ENCODE results near the gene LRRD1.
"Not testable (repeated sequence)": the region's sequence is repeated elsewhere in the genome, so short reads cannot be mapped to it uniquely, and the experiment has no call there.

Gene LRRD1

DNA sequence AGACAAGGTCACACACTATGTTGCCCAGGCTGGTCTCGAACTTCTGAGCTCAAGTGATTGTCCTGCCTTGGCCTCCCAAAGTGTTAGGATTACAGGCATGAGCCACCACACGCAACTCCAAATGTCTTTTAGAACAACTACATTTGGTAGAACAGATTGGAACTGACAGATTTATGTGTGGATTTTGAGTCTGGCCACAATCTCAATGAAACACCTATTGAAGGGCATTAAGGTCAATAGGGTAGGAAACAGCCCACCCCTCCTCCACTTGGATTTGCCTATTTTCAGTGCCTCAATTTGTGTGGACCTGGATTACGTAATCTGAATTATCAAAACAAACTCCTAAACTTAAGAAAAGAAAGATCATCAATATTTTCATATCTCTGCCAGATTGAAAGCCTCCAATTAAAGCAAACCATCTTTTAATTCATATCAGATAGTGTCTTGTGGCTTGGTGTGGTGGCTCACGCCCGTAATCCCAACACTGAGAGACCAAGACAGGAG lies 29.2 kb downstream of the LRRD1 start:
- in situ Hi-C loops (cut with HindIII; ENCODE audit: low pct_ligation_motif_present, low pct_unique_long_range_greater_than_20kb, low sequenced_read_pairs): no loop called here
- DNase-seq: no peak

DNA sequence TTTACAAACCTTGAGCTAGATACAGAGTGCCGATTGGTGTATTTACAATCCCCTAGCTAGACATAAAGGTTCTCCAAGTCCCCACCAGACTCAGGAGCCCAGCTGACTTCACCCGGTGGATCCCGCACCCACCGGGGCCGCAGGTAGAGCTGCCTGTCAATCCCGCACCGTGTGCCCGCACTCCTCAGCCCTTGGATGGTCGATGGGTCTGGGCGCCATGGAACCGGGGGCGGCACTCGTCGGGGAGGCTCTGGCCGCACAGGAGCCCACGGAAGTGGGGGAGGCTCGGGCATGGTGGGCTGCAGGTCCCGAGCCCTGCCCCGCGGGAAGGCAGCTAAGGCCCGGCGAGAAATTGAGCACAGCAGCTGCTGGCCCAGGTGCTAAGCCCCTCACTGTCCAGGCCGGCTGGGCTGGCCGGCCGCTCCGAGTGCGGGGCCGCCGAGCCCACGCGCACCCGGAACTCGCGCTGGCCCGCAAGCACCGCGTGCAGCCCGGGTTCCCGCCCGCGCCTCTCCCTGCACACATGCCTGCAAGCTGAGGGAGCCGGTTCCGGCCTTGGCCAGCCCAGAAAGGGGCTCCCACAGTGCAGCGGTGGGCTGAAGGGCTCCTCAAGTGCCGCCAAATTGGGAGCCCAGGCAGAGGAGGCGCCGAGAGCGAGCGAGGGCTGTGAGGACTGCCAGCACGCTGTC lies 35.6 kb downstream of the LRRD1 start:
- DNase-seq; in situ Hi-C loops (cut with HindIII; ENCODE audit: low pct_ligation_motif_present, low pct_unique_long_range_greater_than_20kb, low sequenced_read_pairs): not testable (repeated sequence)

DNA sequence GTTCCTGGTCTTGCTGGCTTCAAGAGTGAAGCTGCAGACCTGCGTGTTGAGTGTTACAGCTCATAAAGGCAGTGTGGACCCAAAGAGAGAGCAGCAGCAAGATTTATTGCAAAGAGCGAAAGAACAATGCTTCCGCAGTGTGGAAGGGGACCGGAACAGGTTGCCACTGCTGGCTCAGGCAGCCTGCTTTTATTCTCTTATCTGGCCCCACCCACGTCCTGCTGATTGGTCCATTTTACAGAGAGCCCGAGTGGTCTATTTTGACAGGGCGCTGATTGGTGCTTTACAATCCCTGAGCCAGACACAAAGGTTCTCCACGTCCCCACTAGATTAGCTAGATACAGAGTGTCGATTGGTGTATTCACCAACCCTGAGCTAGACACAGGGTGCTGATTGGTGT lies 36.2 kb downstream of the LRRD1 start:
- in situ Hi-C loops (cut with HindIII; ENCODE audit: low pct_ligation_motif_present, low pct_unique_long_range_greater_than_20kb, low sequenced_read_pairs); DNase-seq: not testable (repeated sequence)

DNA sequence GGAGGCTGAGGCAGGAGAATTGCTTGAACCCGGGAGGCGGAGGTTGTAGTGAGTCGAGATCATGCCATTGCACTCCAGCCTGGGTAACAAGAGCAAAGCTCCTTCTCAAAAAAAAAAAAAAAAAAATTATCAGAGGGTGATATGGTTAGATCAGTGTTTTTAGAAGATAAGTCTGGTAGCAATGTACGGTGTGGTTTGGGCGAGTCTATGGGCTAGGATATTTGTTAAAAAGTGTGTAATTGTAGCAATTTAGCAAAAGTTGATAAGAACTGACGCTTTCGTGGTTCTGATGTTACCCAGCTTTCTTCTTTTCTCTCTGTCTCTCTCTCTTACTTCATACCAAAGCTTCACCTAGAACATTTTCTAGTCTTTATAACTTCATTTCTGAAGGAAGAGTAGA lies 37.8 kb downstream of the LRRD1 start:
- in situ Hi-C loops (cut with HindIII; ENCODE audit: low pct_ligation_motif_present, low pct_unique_long_range_greater_than_20kb, low sequenced_read_pairs): no loop called here
- no peak for DNase-seq

DNA sequence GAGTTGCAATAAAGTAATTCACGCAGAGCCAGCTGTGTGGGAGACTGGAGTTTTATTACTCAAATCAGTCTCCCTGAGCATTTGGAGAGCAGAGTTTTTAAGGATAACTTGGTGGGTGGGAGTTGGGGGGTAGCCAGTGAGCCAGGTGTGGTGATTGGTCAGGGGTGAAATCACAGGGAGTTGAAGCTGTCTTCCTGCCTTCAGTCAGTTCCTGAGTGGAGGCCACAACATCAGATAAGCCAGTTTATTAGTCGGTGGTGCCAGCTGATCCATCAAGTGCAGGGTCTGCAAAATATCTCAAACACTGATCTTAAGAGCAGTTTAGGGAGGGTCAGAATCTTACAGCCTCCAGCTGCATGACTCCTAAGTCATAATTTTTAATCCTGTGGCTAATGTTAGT lies 41.4 kb downstream of the LRRD1 start:
- in situ Hi-C loops (cut with HindIII; ENCODE audit: low pct_ligation_motif_present, low pct_unique_long_range_greater_than_20kb, low sequenced_read_pairs): no loop called here
- DNase-seq: no peak

DNA sequence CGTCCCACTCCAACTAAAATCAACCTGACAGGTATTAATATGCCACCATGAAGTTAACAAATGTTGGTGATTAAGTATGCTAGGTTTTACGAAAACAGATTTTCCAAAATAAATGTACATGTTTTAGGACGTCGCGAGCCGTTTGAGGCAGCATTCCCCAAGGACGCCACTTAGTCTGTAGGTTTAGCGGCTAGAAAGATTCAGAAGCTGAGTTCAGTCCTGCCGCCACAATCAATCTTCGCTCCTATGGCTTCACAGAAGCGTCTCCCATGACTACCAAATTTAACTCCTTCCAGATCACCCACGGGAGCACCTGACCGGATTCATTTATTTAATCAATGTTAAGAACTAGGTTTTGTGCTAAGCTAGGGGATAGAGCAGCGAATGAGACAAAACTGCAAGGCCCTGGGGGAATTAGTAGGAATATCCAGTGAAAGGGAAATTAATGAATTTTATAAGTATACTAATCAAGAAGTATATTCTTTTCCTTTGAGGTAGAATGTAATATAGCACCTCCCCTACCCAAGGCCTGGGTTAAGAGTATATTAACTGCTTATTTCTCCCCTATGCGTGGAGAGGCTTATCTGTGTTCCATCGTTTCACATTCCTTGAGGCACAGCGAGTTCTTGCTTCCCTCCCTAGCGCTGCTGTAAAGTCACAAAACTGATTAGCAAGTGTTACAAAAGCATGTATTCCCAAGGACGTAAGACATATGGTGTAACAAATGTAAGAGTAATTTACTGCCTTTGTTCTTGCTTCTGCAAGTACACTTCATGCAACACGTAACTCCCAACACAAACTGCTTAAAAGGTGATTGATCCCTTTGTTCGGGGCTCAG lies 43.7 kb downstream of the LRRD1 start:
- peak; percentile 44 for DNase-seq
- in situ Hi-C loops (cut with HindIII; ENCODE audit: low pct_ligation_motif_present, low pct_unique_long_range_greater_than_20kb, low sequenced_read_pairs): no loop called here

DNA sequence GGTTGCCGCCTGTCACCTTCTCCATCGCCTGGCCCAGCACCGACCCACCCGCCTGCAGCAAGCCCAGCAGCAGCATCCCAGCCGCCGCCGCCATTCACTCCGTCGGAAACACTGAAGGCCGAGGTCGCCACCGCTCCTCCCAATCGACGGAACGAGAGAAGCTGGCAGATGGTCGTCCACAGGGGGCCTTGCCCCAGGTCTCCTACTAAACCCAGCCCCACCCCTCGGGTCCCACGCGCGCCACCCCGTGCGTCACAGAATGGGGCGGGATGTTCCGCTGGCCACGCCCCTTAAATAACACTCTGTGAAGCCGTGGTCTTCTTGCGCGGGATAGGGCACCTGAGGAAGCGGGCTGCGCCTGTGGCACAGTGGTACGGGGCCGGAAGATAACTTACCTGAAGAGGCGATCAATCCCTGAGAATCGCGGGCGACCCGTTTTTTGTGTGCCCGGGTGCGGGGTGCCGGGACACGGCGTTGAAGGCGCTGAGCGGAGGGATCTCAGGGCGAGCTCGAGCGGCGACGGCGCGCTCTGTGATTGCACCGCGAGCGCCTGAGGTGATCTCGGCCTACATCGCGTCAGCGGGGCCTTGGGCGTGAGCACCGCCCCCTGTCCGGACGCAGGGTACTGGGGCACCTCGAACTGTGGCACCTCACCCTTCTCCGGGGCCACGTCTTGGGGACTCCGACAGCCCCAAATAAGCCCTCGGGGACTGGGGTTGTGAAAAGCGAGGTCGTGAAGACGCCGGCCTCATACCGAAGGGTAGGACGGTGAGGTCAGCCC lies 44.5 kb downstream of the LRRD1 start, which contains the start of gene CYP51A1:
Gene CYP51A1 (minus strand): TSS at position 207 of the 781 bp plus-strand sequence. CDS start 113 bp downstream, at position 94.
- in situ Hi-C loops (cut with HindIII; ENCODE audit: low pct_ligation_motif_present, low pct_unique_long_range_greater_than_20kb, low sequenced_read_pairs): no loop called here
- peak; percentile 96 for DNase-seq

DNA sequence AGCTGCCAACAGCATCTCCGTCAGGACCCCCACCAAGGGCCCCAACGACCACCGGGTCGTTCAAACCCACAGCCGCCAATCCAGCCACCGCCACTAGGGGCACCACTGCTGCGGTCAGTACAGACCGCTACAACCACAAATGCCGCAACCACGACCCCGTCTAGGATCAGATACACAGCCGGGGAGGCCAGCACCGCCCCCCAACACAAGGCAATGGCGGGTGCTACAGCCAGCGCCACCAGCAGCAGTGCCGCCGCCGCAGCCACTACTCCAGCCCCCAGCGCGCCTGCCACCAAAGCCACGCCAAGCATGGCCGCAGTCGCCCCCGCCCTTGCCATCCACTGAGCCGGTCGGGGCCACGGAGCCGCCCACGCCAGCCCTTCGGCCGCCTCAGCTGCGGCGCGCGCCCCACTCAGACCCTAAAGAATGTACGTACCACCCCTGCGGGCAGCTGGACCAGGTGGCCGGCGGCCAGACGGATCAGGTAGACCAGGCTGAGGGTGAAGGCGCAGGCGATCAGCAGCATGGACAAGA lies 45.1 kb downstream of the LRRD1 start:
- DNase-seq: peak; percentile 65
- in situ Hi-C loops (cut with HindIII; ENCODE audit: low pct_ligation_motif_present, low pct_unique_long_range_greater_than_20kb, low sequenced_read_pairs): no loop called here

DNA sequence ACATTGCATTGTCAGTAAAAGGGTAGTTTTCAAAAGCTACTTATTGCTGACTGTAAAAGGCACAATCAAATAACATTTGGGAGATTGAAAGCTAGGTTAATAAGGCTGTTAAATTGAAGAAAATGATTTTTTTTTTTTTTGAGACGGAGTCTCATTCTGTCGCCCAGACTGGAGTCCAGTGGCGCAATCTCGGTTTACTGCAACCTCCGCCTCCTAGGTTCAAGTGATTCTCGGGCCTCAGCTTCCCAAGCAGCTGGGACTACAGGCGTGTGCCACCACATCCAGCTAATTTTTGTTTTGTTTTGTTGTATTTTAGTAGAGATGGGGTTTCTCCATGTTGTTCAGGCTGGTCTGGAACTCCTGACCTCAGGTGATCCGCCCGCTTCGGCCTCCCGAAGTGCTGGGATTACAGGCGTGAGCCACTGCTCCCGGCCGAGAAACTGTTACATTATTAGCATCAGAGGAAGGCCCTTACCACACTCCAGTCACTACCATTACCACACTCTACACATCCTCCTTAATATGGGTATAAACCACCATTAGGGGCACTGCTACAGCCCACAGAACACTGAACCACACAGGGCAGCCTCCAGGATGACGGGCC lies 45.7 kb downstream of the LRRD1 start:
- DNase-seq: no peak
- in situ Hi-C loops (cut with HindIII; ENCODE audit: low pct_ligation_motif_present, low pct_unique_long_range_greater_than_20kb, low sequenced_read_pairs): no loop called here

DNA sequence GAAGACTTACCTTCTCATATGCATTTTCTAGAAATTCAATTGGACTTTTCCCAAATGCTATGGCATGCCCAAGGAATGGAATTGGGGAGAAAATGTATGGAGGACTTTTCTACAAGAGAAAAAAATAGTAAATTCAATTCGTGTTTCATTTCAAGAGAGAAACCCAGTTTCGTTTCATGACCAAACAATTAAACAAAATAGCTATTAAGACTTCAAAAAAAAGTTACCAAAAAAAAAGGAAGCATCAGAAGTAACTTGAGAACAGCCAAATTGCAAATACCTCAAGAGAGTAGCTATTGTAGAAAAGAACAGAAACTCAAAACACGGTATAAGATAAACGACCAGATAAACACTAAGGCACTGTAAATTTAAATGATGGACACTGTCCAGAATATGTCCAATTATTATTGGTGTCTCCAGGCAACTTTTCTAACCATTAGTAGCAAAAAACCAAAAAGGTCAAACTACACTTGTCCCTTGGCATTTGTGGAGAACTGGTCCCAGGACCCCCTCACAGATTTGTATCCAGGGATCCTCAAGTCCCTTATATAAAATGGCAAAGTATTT lies 47.1 kb downstream of the LRRD1 start:
- in situ Hi-C loops (cut with HindIII; ENCODE audit: low pct_ligation_motif_present, low pct_unique_long_range_greater_than_20kb, low sequenced_read_pairs): no loop called here
- no peak for DNase-seq

DNA sequence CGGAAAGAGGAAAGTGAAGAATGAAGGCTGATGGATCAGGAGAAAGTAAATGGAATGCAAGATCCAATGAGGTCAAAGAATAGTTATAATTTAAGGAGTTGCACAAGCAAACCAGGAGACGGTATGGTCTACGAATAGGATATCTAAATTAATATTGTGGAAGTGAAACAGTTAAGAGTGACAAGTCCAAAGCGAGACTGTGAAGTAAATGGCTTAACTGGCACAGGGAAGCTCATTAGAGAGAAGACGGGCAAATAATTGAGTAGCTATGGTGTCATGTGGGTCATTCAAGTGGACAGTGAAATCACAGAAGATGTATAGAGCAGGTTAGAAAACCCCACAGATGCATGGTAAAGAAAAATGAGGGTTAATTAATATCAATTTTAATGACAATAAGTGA lies 47.8 kb downstream of the LRRD1 start:
- DNase-seq: no peak
- in situ Hi-C loops (cut with HindIII; ENCODE audit: low pct_ligation_motif_present, low pct_unique_long_range_greater_than_20kb, low sequenced_read_pairs): no loop called here

DNA sequence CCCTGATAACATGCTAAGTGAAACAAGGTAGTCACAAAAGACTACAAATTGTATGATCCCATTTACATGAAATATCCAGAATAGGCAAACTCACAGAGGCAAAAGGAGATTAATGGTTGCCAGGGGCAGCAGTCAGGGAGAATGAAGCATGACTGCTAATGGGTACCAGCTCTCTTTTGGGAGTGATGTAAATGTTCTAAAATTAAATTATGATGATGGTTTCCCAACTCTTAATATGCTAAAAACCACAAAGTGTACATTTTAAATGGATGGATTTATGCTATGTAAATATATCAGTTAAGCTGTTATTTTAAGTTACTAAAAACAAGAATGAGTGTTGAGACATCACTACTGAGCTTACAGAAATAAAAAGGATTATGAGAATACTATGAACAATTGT lies 57.3 kb downstream of the LRRD1 start:
- in situ Hi-C loops (cut with HindIII; ENCODE audit: low pct_ligation_motif_present, low pct_unique_long_range_greater_than_20kb, low sequenced_read_pairs): no loop called here
- DNase-seq: no peak

DNA sequence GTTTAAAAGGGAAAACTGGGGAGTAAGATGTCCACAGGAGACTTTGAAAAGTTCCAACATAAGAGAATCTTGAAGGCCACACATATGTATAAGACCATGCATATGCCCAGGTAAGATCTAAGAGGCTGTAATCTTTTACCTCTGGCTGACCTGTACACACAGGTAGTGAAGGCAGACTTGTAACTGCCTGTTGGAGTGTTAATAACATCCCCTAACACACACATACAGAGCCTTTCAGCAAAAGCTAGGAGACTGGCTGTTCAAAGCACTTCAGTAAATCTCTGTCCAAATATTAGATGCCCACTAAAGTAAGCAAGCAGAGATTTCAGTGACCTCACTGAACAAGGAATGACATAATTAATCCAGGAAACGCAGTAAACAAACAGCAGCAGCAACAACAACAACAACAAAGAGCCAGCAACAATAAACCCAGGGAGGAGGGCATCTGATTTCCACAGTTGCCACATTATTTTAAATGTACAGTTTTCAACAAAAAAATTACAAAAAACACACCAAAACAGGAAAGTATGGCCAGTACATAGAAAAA lies 59.7 kb downstream of the LRRD1 start:
- no peak for DNase-seq
- in situ Hi-C loops (cut with HindIII; ENCODE audit: low pct_ligation_motif_present, low pct_unique_long_range_greater_than_20kb, low sequenced_read_pairs): no loop called here

DNA sequence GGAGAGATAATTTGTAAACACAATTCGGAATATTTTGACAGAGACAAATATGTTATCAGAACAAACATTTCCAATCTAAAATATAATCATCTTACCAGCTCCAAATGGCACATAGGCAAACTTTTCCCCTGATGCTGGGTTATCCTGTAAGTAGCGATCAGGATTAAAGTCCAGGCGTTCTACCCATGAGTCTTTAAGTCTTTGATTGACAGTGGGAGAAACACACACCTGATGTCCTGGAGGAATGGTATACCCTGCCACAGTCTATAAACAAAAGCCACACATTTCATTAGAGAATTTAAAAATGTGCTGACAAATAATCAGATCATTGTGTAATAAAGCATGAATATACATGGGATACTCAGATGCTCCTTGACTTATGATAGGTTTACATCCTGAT lies 62.0 kb downstream of the LRRD1 start:
- no peak for DNase-seq
- in situ Hi-C loops (cut with HindIII; ENCODE audit: low pct_ligation_motif_present, low pct_unique_long_range_greater_than_20kb, low sequenced_read_pairs): no loop called here

DNA sequence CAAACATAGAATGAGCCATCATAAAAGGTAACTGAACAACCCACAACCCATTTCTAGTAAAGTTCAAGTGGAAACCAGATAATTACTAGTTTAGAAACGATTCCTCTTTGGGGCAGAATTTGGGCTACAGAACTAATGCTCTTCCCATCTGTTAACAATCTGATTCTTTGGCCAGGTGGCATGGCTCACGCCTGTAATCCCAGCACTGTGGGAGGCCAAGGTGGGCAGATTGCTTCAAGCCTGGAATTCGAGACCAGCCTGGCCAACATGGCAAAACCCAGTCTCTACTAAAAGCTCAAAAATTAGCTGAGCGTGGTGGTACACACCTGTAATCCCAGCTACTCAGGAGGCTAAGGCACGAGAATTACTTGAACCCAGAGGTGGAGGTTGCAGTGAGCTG lies 63.1 kb downstream of the LRRD1 start:
- in situ Hi-C loops (cut with HindIII; ENCODE audit: low pct_ligation_motif_present, low pct_unique_long_range_greater_than_20kb, low sequenced_read_pairs): no loop called here
- DNase-seq: no peak

DNA sequence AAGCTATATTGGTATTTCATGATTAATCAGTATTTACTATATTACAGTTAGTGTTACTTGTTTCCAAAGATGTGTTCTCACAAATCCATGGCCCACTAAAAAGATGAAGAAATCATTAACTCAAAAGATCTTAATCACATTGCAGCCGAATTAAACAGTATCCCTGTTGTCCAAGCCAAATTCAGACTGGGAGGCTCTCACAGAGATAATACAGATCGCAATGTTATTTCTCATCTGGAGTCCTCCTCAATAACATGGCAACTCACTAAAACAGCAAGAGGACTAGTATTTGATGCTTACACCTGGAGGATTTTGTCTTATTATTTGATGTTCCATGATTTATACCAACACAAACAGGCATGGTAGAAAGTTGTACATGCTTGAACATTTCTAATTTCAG lies 68.1 kb downstream of the LRRD1 start:
- no peak for DNase-seq
- in situ Hi-C loops (cut with HindIII; ENCODE audit: low pct_ligation_motif_present, low pct_unique_long_range_greater_than_20kb, low sequenced_read_pairs): no loop called here

DNA sequence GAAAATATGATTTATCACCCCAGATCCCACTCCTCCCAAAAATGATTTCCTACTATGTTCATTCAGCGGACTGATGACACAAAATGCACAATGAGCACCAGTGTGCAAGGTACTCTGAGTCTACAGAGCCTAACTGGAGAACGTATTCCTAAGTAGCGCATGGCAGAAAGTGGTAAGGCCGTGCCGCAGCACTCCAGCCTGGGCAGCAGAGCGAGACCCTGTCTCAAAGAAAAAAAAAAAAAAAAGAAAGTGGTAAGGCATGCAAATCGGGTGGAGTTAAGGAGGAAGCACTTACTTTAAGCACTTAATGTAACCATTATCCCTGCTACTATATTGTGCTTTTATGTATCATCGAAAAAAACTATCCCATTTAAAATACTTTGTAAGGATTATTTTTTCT lies 70.1 kb downstream of the LRRD1 start:
- in situ Hi-C loops (cut with HindIII; ENCODE audit: low pct_ligation_motif_present, low pct_unique_long_range_greater_than_20kb, low sequenced_read_pairs): no loop called here
- no peak for DNase-seq

DNA sequence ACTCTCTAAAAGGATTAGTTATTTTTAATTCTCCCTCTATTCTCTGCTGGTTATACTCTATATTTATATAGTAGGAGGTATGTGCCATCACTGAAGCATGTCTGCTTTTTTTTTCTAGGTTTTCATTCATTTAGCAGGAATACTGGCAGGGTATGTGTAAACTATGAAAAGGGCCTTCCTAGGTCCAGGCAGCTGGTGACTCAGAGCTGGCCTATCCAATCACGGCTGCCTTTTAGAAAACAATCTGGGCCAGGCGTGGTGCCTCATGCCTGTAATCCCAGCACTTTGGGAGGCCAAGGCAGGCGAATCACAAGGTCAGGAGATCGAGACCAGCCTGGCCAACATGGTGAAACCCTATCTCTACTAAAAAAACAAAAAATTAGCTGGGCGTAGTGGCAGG lies 76.1 kb downstream of the LRRD1 start:
- DNase-seq; in situ Hi-C loops (cut with HindIII; ENCODE audit: low pct_ligation_motif_present, low pct_unique_long_range_greater_than_20kb, low sequenced_read_pairs): not testable (repeated sequence)
